Gastrocnemius medialis (tissue), 4 donors: ENCODE measurements around the gene VPS35L. TPM values are rescaled to one million over a fixed set of nuclear protein-coding genes. Genes with fewer than 3 reads are reported as not detected.
A peak's percentile ranks its signal among the peaks of the same experiment; 100 is the strongest.

Experiments used
- ATAC-seq, 2 donors: fragments of 150-250 bp; one replicate each; pipeline ENCODE4 v1.9.1; 2016
- DNase-seq, 2 donors: peaks; one replicate each; pipeline ENCODE4 v3.0.0-alpha.2; 2019
- H3K27ac ChIP-seq, 4 donors: fragments of 200-600 bp; sonication (generic); 1 replicate in 1 of 4; 2 replicates in 3 of 4; pipeline ENCODE4 v1.5.1; 2016 to 2018; ENCODE audit warnings: mild to moderate bottlenecking in 2 of 4, moderate library complexity in 1 of 4
- H3K27me3 ChIP-seq, 3 donors: fragments of 200-600 bp; sonication (generic) in 2 of 3; 1 replicate in 1 of 3; 2 replicates in 2 of 3; pipeline versions ENCODE4 v1.5.1 to v1.6.0; 2016 to 2019; ENCODE audit warnings: mild to moderate bottlenecking in 1 of 3, moderate library complexity in 1 of 3
- H3K36me3 ChIP-seq, 2 donors: fragments of 200-600 bp; sonication (generic) in 1 of 2; one replicate each; pipeline ENCODE4 v1.5.1; 2017 to 2018
- H3K4me1 ChIP-seq, 2 donors: fragments of 200-600 bp; sonication (generic) in 1 of 2; one replicate each; pipeline ENCODE4 v1.5.1; 2016 to 2017; ENCODE audit warnings: mild to moderate bottlenecking in 2 of 2
- H3K4me3 ChIP-seq, 4 donors: fragments of 200-600 bp; sonication (generic) in 3 of 4; 1 replicate in 1 of 4; 2 replicates in 3 of 4; pipeline ENCODE4 v1.5.1; 2016 to 2019; ENCODE audit warnings: mild to moderate bottlenecking in 2 of 4
- H3K9me3 ChIP-seq, 3 donors: fragments of 200-600 bp; sonication (generic) in 2 of 3; 1 replicate in 1 of 3; 2 replicates in 2 of 3; pipeline ENCODE4 v1.5.1; 2016 to 2019
- POLR2A ChIP-seq, 2 donors: fragments of 450-650 bp; IDR thresholded peaks; one replicate each; pipeline ENCODE4 v1.6.1; 2017; ENCODE audit warnings: antibody characterized with exemption in 2 of 2, mild to moderate bottlenecking in 2 of 2, moderate library complexity in 2 of 2
- in situ Hi-C, 4 donors: fragments of 200-750 bp; cut with MboI; loops; one replicate each; pipeline versions ENCODE4 v1.15.0 to v1.8.0; 2017; ENCODE audit warnings: low sequenced_read_pairs in 4 of 4
- intact Hi-C: fragments of 100-400 bp; cut with DNase I; formaldehyde crosslinking; loops from one replicate; pipeline ENCODE4 v1.15.1; 2023; ENCODE audit warnings: low total_unique reads
- total RNA-seq, 4 donors: library from RNA; depleted of rRNA; stranded (reverse); fragments of >200 nt; gene quantifications; one replicate each; pipeline versions ENCODE4 v1.1.0 to v1.2.3, GENCODE V29; 2016
- TF ChIP-seq, protein P1 (sequence below), 5 experiments: fragments of 450-650 bp in 3 of 5; fragments of 200-600 bp in 2 of 5; sonication (generic) in 2 of 5; IDR thresholded peaks in 4 of 5; conservative IDR thresholded peaks in 1 of 5; 1 replicate in 4 of 5; 2 replicates in 1 of 5; pipeline ENCODE4 v1.5.1; 2016 to 2019; ENCODE audit warnings: antibody characterized with exemption in 5 of 5, mild to moderate bottlenecking in 3 of 5, moderate library complexity in 3 of 5

The VPS35L gene
- total RNA-seq, 4 donors from 2014 or later: 16.9 to 29.1 (median 24.8) TPM

DNA sequence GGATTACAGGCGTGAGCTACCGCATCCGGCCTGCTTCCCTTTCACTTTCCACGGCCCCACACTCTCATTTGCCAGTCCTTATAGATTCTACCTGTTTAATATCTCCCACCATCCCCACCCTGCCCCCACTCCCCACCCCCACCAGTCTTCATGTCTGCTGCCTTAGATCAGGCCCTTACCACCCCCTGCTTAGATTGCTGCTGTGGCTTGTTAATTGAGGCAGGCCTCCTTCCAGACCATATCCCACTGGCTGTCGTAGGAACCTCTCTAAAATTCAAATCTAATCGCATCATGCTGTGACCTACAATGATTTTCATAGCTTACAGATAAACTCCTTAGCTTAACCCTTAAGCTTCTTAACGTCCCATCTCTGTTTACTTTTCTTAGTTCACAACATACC is 167.5 kb downstream of the VPS35L start:
- no peak overlapping the region for H3K27ac ChIP-seq
- no peaks in the 10 kb centered on the region for H3K27me3 ChIP-seq
- ATAC-seq (no peak), DNase-seq (no peak)
- H3K9me3 ChIP-seq: no peaks in the 10 kb centered on the region
- H3K36me3 ChIP-seq: no peaks in the 10 kb centered on the region
- intact Hi-C loops (no loop called here), in situ Hi-C loops (no loop called here)
- no peak for TF ChIP-seq POLR2A (IDR thresholded peaks at IDR 0.05)
- TF ChIP-seq, protein P1, sequence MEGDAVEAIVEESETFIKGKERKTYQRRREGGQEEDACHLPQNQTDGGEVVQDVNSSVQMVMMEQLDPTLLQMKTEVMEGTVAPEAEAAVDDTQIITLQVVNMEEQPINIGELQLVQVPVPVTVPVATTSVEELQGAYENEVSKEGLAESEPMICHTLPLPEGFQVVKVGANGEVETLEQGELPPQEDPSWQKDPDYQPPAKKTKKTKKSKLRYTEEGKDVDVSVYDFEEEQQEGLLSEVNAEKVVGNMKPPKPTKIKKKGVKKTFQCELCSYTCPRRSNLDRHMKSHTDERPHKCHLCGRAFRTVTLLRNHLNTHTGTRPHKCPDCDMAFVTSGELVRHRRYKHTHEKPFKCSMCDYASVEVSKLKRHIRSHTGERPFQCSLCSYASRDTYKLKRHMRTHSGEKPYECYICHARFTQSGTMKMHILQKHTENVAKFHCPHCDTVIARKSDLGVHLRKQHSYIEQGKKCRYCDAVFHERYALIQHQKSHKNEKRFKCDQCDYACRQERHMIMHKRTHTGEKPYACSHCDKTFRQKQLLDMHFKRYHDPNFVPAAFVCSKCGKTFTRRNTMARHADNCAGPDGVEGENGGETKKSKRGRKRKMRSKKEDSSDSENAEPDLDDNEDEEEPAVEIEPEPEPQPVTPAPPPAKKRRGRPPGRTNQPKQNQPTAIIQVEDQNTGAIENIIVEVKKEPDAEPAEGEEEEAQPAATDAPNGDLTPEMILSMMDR (IDR thresholded peaks at IDR 0.05 in 4 of 5, conservative IDR thresholded peaks at IDR 0.05 in 1 of 5): no peak
- peaks cover 9 to 16% of the 10 kb centered on the region in 2 donors for H3K4me1 ChIP-seq
- H3K4me3 ChIP-seq: no peak overlapping the region

DNA sequence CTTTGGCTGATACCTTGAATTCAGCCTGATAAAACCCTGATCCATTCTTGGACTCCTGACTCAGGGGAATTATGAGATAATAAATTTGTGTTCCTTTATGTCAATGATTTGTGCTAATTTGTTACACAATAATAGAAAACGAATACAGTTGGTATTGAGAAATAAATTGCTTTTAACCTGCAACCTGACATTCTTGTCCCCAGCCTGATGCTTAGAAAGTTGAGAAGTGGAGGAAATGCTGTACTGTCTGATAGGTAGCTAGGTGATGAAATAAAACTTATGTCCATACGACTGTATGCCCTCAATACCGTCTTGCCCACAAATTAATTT is 173.1 kb downstream of the VPS35L start:
- in situ Hi-C loops: no loop called here
- no peaks in the 10 kb centered on the region for H3K27me3 ChIP-seq
- intact Hi-C loops: no loop called here
- H3K27ac ChIP-seq: no peak overlapping the region
- H3K36me3 ChIP-seq: no peaks in the 10 kb centered on the region
- no peaks in the 10 kb centered on the region for H3K4me1 ChIP-seq
- DNase-seq (no peak), ATAC-seq (no peak)
- no peaks in the 10 kb centered on the region for H3K9me3 ChIP-seq
- H3K4me3 ChIP-seq: no peak overlapping the region
- TF ChIP-seq POLR2A (IDR thresholded peaks at IDR 0.05): no peak
- TF ChIP-seq, protein P1 (IDR thresholded peaks at IDR 0.05 in 4 of 5, conservative IDR thresholded peaks at IDR 0.05 in 1 of 5): no peak

DNA sequence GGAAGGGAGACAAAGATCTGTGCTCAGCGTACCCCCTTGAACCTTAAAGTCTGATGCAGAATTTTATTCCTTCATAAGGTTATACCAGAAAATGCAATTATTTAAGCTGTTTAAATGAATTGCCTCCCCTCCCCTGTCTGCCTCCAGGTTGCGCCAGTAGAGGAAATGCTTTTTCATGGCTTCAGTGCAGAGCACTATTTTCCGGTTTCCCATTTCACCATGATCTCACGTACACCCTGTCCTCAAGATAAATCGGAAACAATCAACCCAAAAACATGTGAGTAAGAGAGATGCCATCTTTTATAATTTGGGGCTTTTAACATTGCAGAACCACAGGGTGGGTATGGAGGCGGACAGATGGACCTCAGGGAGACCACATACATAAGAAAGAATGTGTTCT is 178.0 kb downstream of the VPS35L start:
- Histone ChIP-seq H3K9me3 (no peaks in the 10 kb centered on the region), H3K4me3 (no peak overlapping the region), H3K4me1 (peaks cover 12 to 19% of the 10 kb centered on the region in 2 donors), H3K36me3 (no peaks in the 10 kb centered on the region), H3K27ac (peak overlapping the region in 2 of 4 donors; percentile 19 to 45), H3K27me3 (no peaks in the 10 kb centered on the region)
- no peak for DNase-seq
- in situ Hi-C loops: no loop called here
- no peak for ATAC-seq
- intact Hi-C loops: no loop called here
- TF ChIP-seq, protein P1 (IDR thresholded peaks at IDR 0.05 in 4 of 5, conservative IDR thresholded peaks at IDR 0.05 in 1 of 5): no peak
- no peak for TF ChIP-seq POLR2A (IDR thresholded peaks at IDR 0.05)

DNA sequence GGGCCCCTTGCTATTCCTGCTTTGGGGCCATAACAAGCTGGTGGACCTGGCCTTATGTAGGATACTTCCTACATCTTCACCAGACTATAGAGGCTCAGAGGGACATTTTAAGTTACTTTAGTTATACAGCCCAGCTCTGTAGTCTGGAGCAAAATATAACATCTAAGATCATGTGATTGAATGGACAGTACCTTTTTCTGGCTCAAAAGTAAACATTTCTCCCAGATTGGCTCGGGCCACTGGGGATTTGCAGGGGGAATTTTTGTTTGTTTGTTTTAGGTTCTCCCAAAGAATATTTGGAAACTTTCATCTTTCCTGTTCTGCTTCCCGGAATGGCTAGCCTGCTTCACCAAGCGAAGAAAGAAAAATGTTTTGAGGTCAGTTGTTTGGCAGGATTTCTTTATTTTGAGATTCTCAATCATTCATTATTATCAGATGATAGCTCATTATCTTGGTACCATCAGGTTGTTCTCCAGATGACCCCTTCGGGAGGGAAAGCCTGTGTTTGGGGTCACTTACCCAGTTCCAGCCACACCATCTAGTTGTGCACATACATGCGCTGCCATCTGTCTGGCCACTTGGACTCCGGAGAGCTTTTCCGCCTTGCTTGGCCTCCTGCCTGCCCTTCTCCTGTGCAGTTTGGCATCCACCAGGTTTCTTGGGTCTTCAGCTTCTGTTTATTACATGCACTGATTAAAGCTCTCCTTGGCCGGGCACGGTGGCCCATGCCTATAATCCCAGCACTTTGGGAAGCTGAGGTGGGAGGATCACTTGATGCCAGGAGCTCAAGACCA is 179.8 kb downstream of the VPS35L start:
- in situ Hi-C loops (no loop called here), intact Hi-C loops (no loop called here)
- TF ChIP-seq, protein P1 (IDR thresholded peaks at IDR 0.05 in 4 of 5, conservative IDR thresholded peaks at IDR 0.05 in 1 of 5): no peak
- no peak for TF ChIP-seq POLR2A (IDR thresholded peaks at IDR 0.05)
- Histone ChIP-seq H3K4me3 (no peak overlapping the region), H3K27ac (peak overlapping the region in 3 of 4 donors; percentile 3 to 53 (median 45)), H3K9me3 (no peaks in the 10 kb centered on the region), H3K4me1 (peaks cover 12 to 19% of the 10 kb centered on the region in 2 donors), H3K27me3 (no peaks in the 10 kb centered on the region), H3K36me3 (no peaks in the 10 kb centered on the region)
- DNase-seq (peak in 1 of 2 donors; percentile 23), ATAC-seq (peak in 1 of 2 donors; percentile 49)
